Endothelial cell of umbilical vein (primary cell): ENCODE data around the gene ZNRD2. TPM values are rescaled to one million over a fixed set of nuclear protein-coding genes. Genes with fewer than 3 reads are reported as not detected.

Source experiments
- BruUV-seq: library from RNA; stranded (reverse); fragments of 400-500 nt; replicated peaks from 2 replicates; lab custom pipeline; 2021; lab: Mats Ljungman, UMichigan
- CTCF ChIA-PET: fragments of 300-600, 350-600 bp; sonication (Branson Sonifier 250); formaldehyde crosslinking; loops from one replicate; lab custom pipeline; 2021; ENCODE audit warnings: antibody characterized with exemption, inconsistent platforms; lab: Charles Lee
- POLR2A ChIA-PET: fragments of 300-600, 350-600 bp; sonication (Branson Sonifier 250); formaldehyde crosslinking; loops from one replicate; lab custom pipeline; 2021; ENCODE audit warnings: antibody characterized with exemption, inconsistent platforms; lab: Charles Lee
- DNase-seq: peaks from one replicate; pipeline ENCODE4 v3.0.0-alpha.2; 2011; ENCODE audit warnings: low read depth, low spot score
- FAIRE-seq: peaks from 2 replicates; lab custom pipeline; 2011; peaks lifted over from hg19 to GRCh38; lab: Jason Lieb, UNC
- H2AFZ ChIP-seq: 2 replicates; pipeline ENCODE4 v1.6.0; 2012; ENCODE audit warnings: low read depth, low read length, control low read depth, inconsistent platforms
- H3K27ac ChIP-seq: 2 replicates; pipeline ENCODE4 v1.5.1; 2011; ENCODE audit warnings: low read depth, mild to moderate bottlenecking, control low read depth, low read length, moderate library complexity; ENCODE audit not compliant: insufficient read depth
- H3K27me3 ChIP-seq, 2 experiments: 2 replicates each; pipeline versions ENCODE4 v1.6.0 to v1.6.1; 2011; ENCODE audit warnings: low read length in 2 of 2, mixed read lengths in 1 of 2; ENCODE audit not compliant: control insufficient read depth in 2 of 2, insufficient read depth in 2 of 2
- H3K36me3 ChIP-seq, 2 experiments: 2 replicates in 1 of 2; 3 replicates in 1 of 2; pipeline ENCODE4 v1.5.1; 2011; ENCODE audit warnings: low read length in 2 of 2, mild to moderate bottlenecking in 1 of 2, moderate library complexity in 1 of 2; ENCODE audit not compliant: control insufficient read depth in 2 of 2, insufficient read depth in 2 of 2; ENCODE audit errors: extremely low read depth in 1 of 2
- H3K4me1 ChIP-seq: 3 replicates; pipeline ENCODE4 v1.5.1; 2011; ENCODE audit warnings: mild to moderate bottlenecking, low read length; ENCODE audit not compliant: control insufficient read depth, insufficient read depth; ENCODE audit errors: extremely low read depth
- H3K4me2 ChIP-seq: 2 replicates; pipeline ENCODE4 v1.6.1; 2011; ENCODE audit warnings: low read length, control low read depth, mixed read lengths; ENCODE audit not compliant: insufficient read depth
- H3K4me3 ChIP-seq, 3 experiments: fragments of 200-600 bp in 1 of 3; sonication (generic), shearing (Covaris generic) in 1 of 3; replicated peaks in 1 of 3; 2 replicates each; pipeline ENCODE4 v1.5.1; 2011 to 2016; ENCODE audit warnings: control low read depth in 3 of 3, low read length in 3 of 3, mild to moderate bottlenecking in 2 of 3, inconsistent platforms in 1 of 3, low read depth in 1 of 3, moderate library complexity in 1 of 3; ENCODE audit not compliant: insufficient read depth in 1 of 3
- H3K79me2 ChIP-seq: 2 replicates; pipeline ENCODE4 v1.6.0; 2012; ENCODE audit warnings: low read length, inconsistent platforms; ENCODE audit not compliant: control insufficient read depth, insufficient read depth
- H3K9ac ChIP-seq: replicated peaks from 2 replicates; pipeline ENCODE3; 2011; ENCODE audit warnings: low read length, control low read depth; ENCODE audit not compliant: insufficient read depth; ENCODE audit errors: extremely low read depth
- H3K9me1 ChIP-seq: replicated peaks from 3 replicates; pipeline ENCODE4 v1.6.0; 2011; ENCODE audit warnings: mild to moderate bottlenecking, low read length; ENCODE audit not compliant: control insufficient read depth, insufficient read depth; ENCODE audit errors: extremely low read depth
- H3K9me3 ChIP-seq: replicated peaks from 2 replicates; pipeline ENCODE4 v1.5.1; 2012; ENCODE audit warnings: low read length, inconsistent platforms; ENCODE audit not compliant: control insufficient read depth, insufficient read depth
- H4K20me1 ChIP-seq: replicated peaks from 2 replicates; pipeline ENCODE3; 2011; ENCODE audit warnings: mild to moderate bottlenecking, low read length; ENCODE audit not compliant: control insufficient read depth, insufficient read depth; ENCODE audit errors: extremely low read depth
- EZH2 ChIP-seq: IDR thresholded peaks from 2 replicates; pipeline ENCODE4 v1.6.1; 2012; ENCODE audit warnings: borderline replicate concordance, low read depth, mild to moderate bottlenecking, moderate library complexity, low read length, inconsistent platforms; ENCODE audit not compliant: severe bottlenecking
- FOS ChIP-seq: IDR thresholded peaks from 2 replicates; pipeline ENCODE4 v1.6.1; 2011; ENCODE audit warnings: mild to moderate bottlenecking, low read length, moderate library complexity, borderline replicate concordance; ENCODE audit not compliant: insufficient read depth
- GATA2 ChIP-seq: IDR thresholded peaks from 2 replicates; pipeline ENCODE4 v1.7.0; 2011; ENCODE audit warnings: low read depth, mild to moderate bottlenecking, moderate library complexity, mixed read lengths, low read length; ENCODE audit not compliant: insufficient read length, insufficient read depth
- JUN ChIP-seq: IDR thresholded peaks from 2 replicates; pipeline ENCODE4 v1.6.1; 2011; ENCODE audit warnings: borderline replicate concordance, low read depth; ENCODE audit not compliant: insufficient read length, insufficient read depth
- MYC ChIP-seq: IDR thresholded peaks from one replicate; pipeline ENCODE4 v1.6.1; 2011; ENCODE audit warnings: mild to moderate bottlenecking, low read depth, low read length
- POLR2A ChIP-seq: IDR thresholded peaks from 2 replicates; pipeline ENCODE4 v1.6.1; 2012; ENCODE audit warnings: low read depth, mild to moderate bottlenecking, control low read depth, low read length
- POLR2AphosphoS5 ChIP-seq: IDR thresholded peaks from 2 replicates; pipeline ENCODE4 v1.6.1; 2012; ENCODE audit warnings: low read depth, mild to moderate bottlenecking, control low read depth, low read length, moderate library complexity; ENCODE audit not compliant: insufficient read depth
- dilution Hi-C: fragments of 300-500 bp; cut with MboI; formaldehyde crosslinking; loops from one replicate; pipeline ENCODE4 v1.15.0; 2019; ENCODE audit warnings: low sequenced_read_pairs; ENCODE audit not compliant: extremely low pct_ligation_motif_present
- intact Hi-C: fragments of 100-400 bp; cut with micrococcal nuclease; formaldehyde crosslinking; loops from one replicate; pipeline ENCODE4 v1.10.0; 2022
- polyA plus RNA-seq, 4 experiments: library from polyadenylated mRNA; depleted of rRNA in 3 of 4; stranded (reverse) in 3 of 4; unstranded in 1 of 4; fragments of >200 nt; gene quantifications; 2 replicates each; pipeline versions ENCODE4 v1.2.1 to v1.2.3, GENCODE V29; 2011 to 2012; ENCODE audit warnings: missing spikeins in 1 of 4
- total RNA-seq: library from RNA; stranded (reverse); gene quantifications from 2 replicates; pipeline ENCODE4 v1.2.3, GENCODE V29; 2021
- TF ChIP-seq, protein P1 (sequence below): IDR thresholded peaks from 2 replicates; pipeline ENCODE4 v1.6.1; 2011; ENCODE audit not compliant: insufficient read depth, insufficient read length
- TF ChIP-seq, protein P2 (sequence below), 2 donors: IDR thresholded peaks; 1 replicate in 1 of 2; 2 replicates in 1 of 2; pipeline ENCODE4 v1.5.1; 2011; ENCODE audit warnings: low read length in 2 of 2, mild to moderate bottlenecking in 2 of 2, moderate library complexity in 2 of 2, control low read depth in 1 of 2, inconsistent platforms in 1 of 2, low read depth in 1 of 2; ENCODE audit not compliant: insufficient read depth in 1 of 2; ENCODE audit errors: extremely low read depth in 1 of 2

The ZNRD2 gene
- total and polyA plus RNA-seq, 2 donors (not counting 3 experiments of a cell fraction or from before 2014, with no cell fraction given), result 40.8 to 96.7 TPM

DNA sequence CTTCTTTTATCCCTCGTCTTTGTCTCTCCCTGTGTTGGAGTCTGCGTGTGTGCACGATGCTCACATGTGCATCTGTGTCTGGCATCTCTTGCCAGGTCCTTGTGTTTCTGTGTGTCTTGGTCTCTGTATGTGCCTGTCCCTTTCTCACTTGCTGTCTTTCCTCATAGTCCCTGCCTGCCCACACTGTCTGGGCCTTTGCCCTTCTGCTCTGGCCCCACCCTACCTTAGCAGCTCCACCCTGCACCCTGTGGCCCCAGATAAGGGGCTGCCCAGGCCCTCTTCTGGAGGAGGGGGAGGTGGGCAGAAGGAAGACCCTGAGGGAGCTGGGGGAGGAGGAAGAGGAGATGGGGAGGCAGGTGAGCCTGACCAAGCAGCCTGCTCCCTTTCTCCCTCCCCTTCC, 8.4 kb downstream of the ZNRD2 start:
- Histone ChIP-seq H3K4me2 (no peak overlapping the region), H3K79me2 (peaks cover 1% of the 10 kb centered on the region), H3K36me3 (no peaks in the 10 kb centered on the region), H3K27ac (no peak overlapping the region), H3K4me3 (no peak overlapping the region), H3K9me1 (no peaks in the 10 kb centered on the region), H3K27me3 (no peaks in the 10 kb centered on the region), H3K4me1 (peaks cover 28% of the 10 kb centered on the region), H3K9me3 (no peaks in the 10 kb centered on the region), H2AFZ (no peak overlapping the region), H4K20me1 (no peaks in the 10 kb centered on the region), H3K9ac (no peak overlapping the region)
- BruUV-seq, result no TSS peak
- dilution Hi-C loops, result no loop called here
- CTCF ChIA-PET, result interaction anchor here (3.9 to 9.7 kb wide), 2 partner anchors 11 to 38 kb away, joined by 22 to 167 read pairs; no protein-coding TSS in a partner anchor
- POLR2A ChIA-PET, result no interaction called here
- no peak for DNase-seq
- intact Hi-C loops, result no loop called here
- FAIRE-seq, result no peak
- TF ChIP-seq FOS (no peak), EZH2 (no peak), GATA2 (no peak), JUN (no peak), POLR2AphosphoS5 (no peak), POLR2A (no peak), MYC (no peak)
- TF ChIP-seq, protein P1, sequence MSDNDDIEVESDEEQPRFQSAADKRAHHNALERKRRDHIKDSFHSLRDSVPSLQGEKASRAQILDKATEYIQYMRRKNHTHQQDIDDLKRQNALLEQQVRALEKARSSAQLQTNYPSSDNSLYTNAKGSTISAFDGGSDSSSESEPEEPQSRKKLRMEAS, result no peak
- TF ChIP-seq, protein P2, sequence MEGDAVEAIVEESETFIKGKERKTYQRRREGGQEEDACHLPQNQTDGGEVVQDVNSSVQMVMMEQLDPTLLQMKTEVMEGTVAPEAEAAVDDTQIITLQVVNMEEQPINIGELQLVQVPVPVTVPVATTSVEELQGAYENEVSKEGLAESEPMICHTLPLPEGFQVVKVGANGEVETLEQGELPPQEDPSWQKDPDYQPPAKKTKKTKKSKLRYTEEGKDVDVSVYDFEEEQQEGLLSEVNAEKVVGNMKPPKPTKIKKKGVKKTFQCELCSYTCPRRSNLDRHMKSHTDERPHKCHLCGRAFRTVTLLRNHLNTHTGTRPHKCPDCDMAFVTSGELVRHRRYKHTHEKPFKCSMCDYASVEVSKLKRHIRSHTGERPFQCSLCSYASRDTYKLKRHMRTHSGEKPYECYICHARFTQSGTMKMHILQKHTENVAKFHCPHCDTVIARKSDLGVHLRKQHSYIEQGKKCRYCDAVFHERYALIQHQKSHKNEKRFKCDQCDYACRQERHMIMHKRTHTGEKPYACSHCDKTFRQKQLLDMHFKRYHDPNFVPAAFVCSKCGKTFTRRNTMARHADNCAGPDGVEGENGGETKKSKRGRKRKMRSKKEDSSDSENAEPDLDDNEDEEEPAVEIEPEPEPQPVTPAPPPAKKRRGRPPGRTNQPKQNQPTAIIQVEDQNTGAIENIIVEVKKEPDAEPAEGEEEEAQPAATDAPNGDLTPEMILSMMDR (IDR thresholded peaks at IDR 0.05; ENCODE audit: extremely low read depth in 1 of 2, insufficient read depth in 1 of 2, low read depth in 1 of 2, low read length in 2 of 2), result no peak
